ENCODE measurements around the gene EIF3B. TPM values are rescaled to one million over a fixed set of nuclear protein-coding genes. Genes with fewer than 3 reads are reported as not detected.

Gene EIF3B
- total RNA-seq, 1 donor from 2014 or later, result 120 TPM

DNA sequence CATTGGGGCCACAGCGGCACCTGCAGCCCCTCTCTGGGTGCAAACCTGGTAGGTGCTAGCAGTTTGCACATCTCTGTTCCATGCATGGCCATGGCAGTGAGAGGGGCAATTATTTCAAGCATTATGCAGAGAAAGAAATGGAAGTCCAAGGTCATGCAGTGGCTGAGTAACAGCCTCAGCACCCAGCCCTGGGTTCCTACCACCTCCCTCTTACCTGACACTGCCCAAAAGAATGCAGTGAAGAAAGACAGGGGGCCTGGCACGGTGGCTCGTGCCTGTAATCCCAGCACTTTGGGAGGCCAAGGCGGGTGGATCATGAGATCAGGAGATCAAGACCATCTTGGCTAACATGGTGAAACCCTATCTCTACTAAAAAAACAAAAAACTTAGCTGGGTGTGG lies 43.9 kb downstream of the EIF3B start:
- Histone ChIP-seq H3K4me1 (ENCODE audit: control insufficient read depth in 3 of 3, insufficient read depth in 3 of 3, low read length in 3 of 3) (peaks cover 6 to 10% (median 7%) of the 10 kb centered on the region in 3 donors), H3K27me3 (ENCODE audit: control insufficient read depth in 3 of 3, insufficient read depth in 3 of 3, low read length in 3 of 3) (no peaks in the 10 kb centered on the region), H3K4me3 (ENCODE audit: low read length in 3 of 3) (no peak overlapping the region), H3K27ac (ENCODE audit: low read depth, low read length) (no peak overlapping the region), H3K9me3 (ENCODE audit: control insufficient read depth in 3 of 3, low read length in 3 of 3) (no peaks in the 10 kb centered on the region), H3K36me3 (ENCODE audit: control insufficient read depth in 3 of 3, insufficient read depth in 3 of 3, low read length in 3 of 3) (no peaks in the 10 kb centered on the region), H3K9ac (ENCODE audit: low read depth in 1 of 3, low read length in 3 of 3) (no peak overlapping the region)

GRCh38 chr7:2399848-2400587 lies 45.4 kb downstream of the EIF3B start:
- Histone ChIP-seq H3K4me3 (ENCODE audit: low read length in 3 of 3) (no peak overlapping the region), H3K9ac (ENCODE audit: low read depth in 1 of 3, low read length in 3 of 3) (peak overlapping the region in 1 of 3 donors; percentile 57), H3K27ac (ENCODE audit: low read depth, low read length) (peak overlapping the region; percentile 53), H3K27me3 (ENCODE audit: control insufficient read depth in 3 of 3, insufficient read depth in 3 of 3, low read length in 3 of 3) (no peaks in the 10 kb centered on the region), H3K36me3 (ENCODE audit: control insufficient read depth in 3 of 3, insufficient read depth in 3 of 3, low read length in 3 of 3) (no peaks in the 10 kb centered on the region), H3K9me3 (ENCODE audit: control insufficient read depth in 3 of 3, low read length in 3 of 3) (no peaks in the 10 kb centered on the region), H3K4me1 (ENCODE audit: control insufficient read depth in 3 of 3, insufficient read depth in 3 of 3, low read length in 3 of 3) (peaks cover 11 to 20% (median 15%) of the 10 kb centered on the region in 3 donors)

GRCh38 chr7:2402687-2403013 lies 48.0 kb downstream of the EIF3B start:
- H3K27ac ChIP-seq (ENCODE audit: low read depth, low read length), result no peak overlapping the region
- H3K9me3 ChIP-seq (ENCODE audit: control insufficient read depth in 3 of 3, low read length in 3 of 3), result no peaks in the 10 kb centered on the region
- H3K4me3 ChIP-seq (ENCODE audit: low read length in 3 of 3), result peak overlapping the region; percentile 79 to 92 (median 89)
- no peaks in the 10 kb centered on the region for H3K27me3 ChIP-seq (ENCODE audit: control insufficient read depth in 3 of 3, insufficient read depth in 3 of 3, low read length in 3 of 3)
- H3K9ac ChIP-seq (ENCODE audit: low read depth in 1 of 3, low read length in 3 of 3), result no peak overlapping the region
- no peaks in the 10 kb centered on the region for H3K36me3 ChIP-seq (ENCODE audit: control insufficient read depth in 3 of 3, insufficient read depth in 3 of 3, low read length in 3 of 3)
- peaks cover 11 to 26% (median 24%) of the 10 kb centered on the region in 3 donors for H3K4me1 ChIP-seq (ENCODE audit: control insufficient read depth in 3 of 3, insufficient read depth in 3 of 3, low read length in 3 of 3)

DNA sequence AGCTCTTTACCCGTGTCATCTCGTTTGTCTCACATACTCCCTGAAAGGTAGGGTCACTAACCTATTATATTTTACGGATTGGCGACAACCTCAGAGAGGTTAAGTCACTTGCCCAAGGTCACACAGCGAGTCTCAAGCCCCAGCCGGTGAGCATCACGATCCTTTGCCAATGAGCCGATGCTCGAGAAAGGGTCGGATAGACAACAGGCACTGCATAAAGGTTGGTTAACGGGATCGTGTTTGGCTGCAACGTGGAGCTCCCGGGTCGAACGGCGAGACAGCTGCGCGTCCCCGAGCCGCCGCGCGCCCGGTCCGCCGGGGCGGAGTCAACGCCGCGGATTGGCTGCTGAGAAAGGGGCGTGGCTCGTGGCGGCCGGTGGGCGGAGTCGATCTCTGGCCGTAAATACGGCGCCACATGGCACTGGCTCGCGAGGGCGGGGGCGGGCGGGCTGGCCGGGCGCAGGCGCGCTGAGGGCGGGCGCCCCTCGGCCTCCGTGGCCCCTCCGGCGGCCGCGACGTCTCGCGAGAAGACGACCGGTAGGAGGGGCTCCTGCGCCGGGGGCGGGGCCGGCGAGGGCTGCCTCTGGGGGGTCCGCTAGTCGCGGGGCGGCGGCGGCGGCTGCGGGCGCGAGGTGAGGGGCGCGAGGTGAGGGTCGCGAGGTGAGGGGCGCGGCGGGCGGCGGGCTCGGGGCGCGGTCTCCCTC lies 48.5 kb downstream of the EIF3B start, which contains the start of gene CHST12:
Gene CHST12, plus strand, starts transcription at position 598 of the 704 bp plus-strand sequence. CDS start 29,029 bp downstream, outside the sequence.
- Histone ChIP-seq H3K27me3 (ENCODE audit: control insufficient read depth in 3 of 3, insufficient read depth in 3 of 3, low read length in 3 of 3) (no peaks in the 10 kb centered on the region), H3K9ac (ENCODE audit: low read depth in 1 of 3, low read length in 3 of 3) (peak within 1 kb of the TSS; percentile 81 to 87 (median 84)), H3K9me3 (ENCODE audit: control insufficient read depth in 3 of 3, low read length in 3 of 3) (no peaks in the 10 kb centered on the region), H3K27ac (ENCODE audit: low read depth, low read length) (peak within 1 kb of the TSS; percentile 65), H3K4me1 (ENCODE audit: control insufficient read depth in 3 of 3, insufficient read depth in 3 of 3, low read length in 3 of 3) (peaks cover 11 to 26% (median 24%) of the 10 kb centered on the region in 3 donors), H3K36me3 (ENCODE audit: control insufficient read depth in 3 of 3, insufficient read depth in 3 of 3, low read length in 3 of 3) (no peaks in the 10 kb centered on the region), H3K4me3 (ENCODE audit: low read length in 3 of 3) (peak within 1 kb of the TSS; percentile 79 to 92 (median 89))

- peak overlapping the region; percentile 65 for H3K27ac ChIP-seq (ENCODE audit: low read depth, low read length)
- H3K9me3 ChIP-seq (ENCODE audit: control insufficient read depth in 3 of 3, low read length in 3 of 3), result no peaks in the 10 kb centered on the region
These were observed 49.4 kb downstream of the EIF3B start for GRCh38 chr7:2403718-2404648.

DNA sequence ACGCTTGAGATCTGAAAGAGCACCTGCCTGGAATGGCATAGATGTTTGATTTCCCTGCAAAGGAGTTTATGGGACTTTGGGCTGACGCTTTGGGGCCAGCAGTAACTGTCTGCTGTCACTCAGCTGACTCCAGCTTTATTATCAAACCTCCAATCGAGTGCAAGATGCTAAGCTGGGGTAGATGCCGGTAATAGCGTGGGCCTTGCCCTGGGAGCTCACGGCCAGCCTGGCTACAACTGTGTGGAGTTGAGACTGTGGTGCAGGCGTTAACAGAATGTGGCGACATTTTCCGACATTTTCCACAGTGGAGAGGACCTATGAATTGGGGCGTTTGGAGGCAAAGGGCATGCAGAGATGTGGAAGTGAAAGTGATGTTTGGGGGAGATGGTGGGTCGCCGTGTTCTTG lies 50.1 kb downstream of the EIF3B start:
- H3K27me3 ChIP-seq (ENCODE audit: control insufficient read depth in 3 of 3, insufficient read depth in 3 of 3, low read length in 3 of 3), result no peaks in the 10 kb centered on the region
- H3K27ac ChIP-seq (ENCODE audit: low read depth, low read length), result no peak overlapping the region
- H3K36me3 ChIP-seq (ENCODE audit: control insufficient read depth in 3 of 3, insufficient read depth in 3 of 3, low read length in 3 of 3), result no peaks in the 10 kb centered on the region
- peak overlapping the region; percentile 81 to 87 (median 84) for H3K9ac ChIP-seq (ENCODE audit: low read depth in 1 of 3, low read length in 3 of 3)
- peak overlapping the region; percentile 65 to 84 (median 72) for H3K4me3 ChIP-seq (ENCODE audit: low read length in 3 of 3)
- no peaks in the 10 kb centered on the region for H3K9me3 ChIP-seq (ENCODE audit: control insufficient read depth in 3 of 3, low read length in 3 of 3)
- H3K4me1 ChIP-seq (ENCODE audit: control insufficient read depth in 3 of 3, insufficient read depth in 3 of 3, low read length in 3 of 3), result peaks cover 22 to 33% (median 32%) of the 10 kb centered on the region in 3 donors

More at GRCh38 chr7:2403718-2404648, 49.4 kb downstream of the EIF3B start:
- H3K27me3 ChIP-seq (ENCODE audit: control insufficient read depth in 3 of 3, insufficient read depth in 3 of 3, low read length in 3 of 3), result no peaks in the 10 kb centered on the region
- H3K4me1 ChIP-seq (ENCODE audit: control insufficient read depth in 3 of 3, insufficient read depth in 3 of 3, low read length in 3 of 3), result peaks cover 16 to 32% (median 31%) of the 10 kb centered on the region in 3 donors
- H3K36me3 ChIP-seq (ENCODE audit: control insufficient read depth in 3 of 3, insufficient read depth in 3 of 3, low read length in 3 of 3), result no peaks in the 10 kb centered on the region
- H3K4me3 ChIP-seq (ENCODE audit: low read length in 3 of 3), result peak overlapping the region; percentile 65 to 84 (median 72)
- peak overlapping the region; percentile 81 to 87 (median 84) for H3K9ac ChIP-seq (ENCODE audit: low read depth in 1 of 3, low read length in 3 of 3)

GRCh38 chr7:2405201-2405600 lies 50.6 kb downstream of the EIF3B start:
- no peaks in the 10 kb centered on the region for H3K36me3 ChIP-seq (ENCODE audit: control insufficient read depth in 3 of 3, insufficient read depth in 3 of 3, low read length in 3 of 3)
- no peaks in the 10 kb centered on the region for H3K9me3 ChIP-seq (ENCODE audit: control insufficient read depth in 3 of 3, low read length in 3 of 3)
- peak overlapping the region in 1 of 3 donors; percentile 29 for H3K4me3 ChIP-seq (ENCODE audit: low read length in 3 of 3)
- no peak overlapping the region for H3K27ac ChIP-seq (ENCODE audit: low read depth, low read length)
- no peaks in the 10 kb centered on the region for H3K27me3 ChIP-seq (ENCODE audit: control insufficient read depth in 3 of 3, insufficient read depth in 3 of 3, low read length in 3 of 3)
- peak overlapping the region in 1 of 3 donors; percentile 84 for H3K9ac ChIP-seq (ENCODE audit: low read depth in 1 of 3, low read length in 3 of 3)
- peaks cover 20 to 32% (median 31%) of the 10 kb centered on the region in 3 donors for H3K4me1 ChIP-seq (ENCODE audit: control insufficient read depth in 3 of 3, insufficient read depth in 3 of 3, low read length in 3 of 3)

DNA sequence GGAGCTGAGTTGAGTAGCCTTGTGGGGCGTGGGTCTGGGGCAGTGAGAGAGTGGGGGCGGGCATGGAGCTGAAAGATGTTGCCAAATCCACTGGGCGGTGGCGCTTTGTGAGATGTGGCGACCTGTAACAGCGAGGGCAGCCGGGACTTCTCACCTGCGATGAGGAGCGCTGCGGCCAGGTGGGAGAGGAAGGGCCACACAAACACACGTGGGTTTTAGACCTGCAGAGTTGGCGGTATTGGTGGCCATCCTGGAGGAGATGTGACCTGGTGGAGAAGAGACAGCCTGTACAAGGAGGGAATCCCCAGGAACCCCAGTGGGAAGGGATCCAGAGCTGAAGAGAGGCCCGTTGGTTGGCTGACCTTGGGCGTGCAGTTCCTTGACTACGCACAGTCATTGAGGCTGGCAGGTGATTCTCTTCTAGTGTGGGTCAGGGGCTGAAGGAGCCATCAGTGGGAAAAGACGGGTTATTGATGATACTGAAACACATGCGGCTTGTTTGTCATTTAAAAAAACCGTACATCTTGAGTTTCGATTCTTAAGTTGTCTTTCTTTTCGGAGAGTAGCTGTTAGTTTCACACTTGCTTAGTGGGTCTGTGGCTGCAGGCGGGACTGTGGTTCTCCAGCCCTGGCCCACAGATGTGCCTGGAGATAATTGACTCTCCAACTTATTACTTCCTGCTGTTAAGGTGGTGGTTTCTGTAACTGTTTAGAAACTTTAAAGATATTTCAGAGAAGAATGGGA lies 51.1 kb downstream of the EIF3B start:
- Histone ChIP-seq H3K27ac (ENCODE audit: low read depth, low read length) (no peak overlapping the region), H3K4me3 (ENCODE audit: low read length in 3 of 3) (no peak overlapping the region), H3K4me1 (ENCODE audit: control insufficient read depth in 3 of 3, insufficient read depth in 3 of 3, low read length in 3 of 3) (peaks cover 18 to 35% (median 32%) of the 10 kb centered on the region in 3 donors), H3K27me3 (ENCODE audit: control insufficient read depth in 3 of 3, insufficient read depth in 3 of 3, low read length in 3 of 3) (no peaks in the 10 kb centered on the region), H3K36me3 (ENCODE audit: control insufficient read depth in 3 of 3, insufficient read depth in 3 of 3, low read length in 3 of 3) (no peaks in the 10 kb centered on the region), H3K9me3 (ENCODE audit: control insufficient read depth in 3 of 3, low read length in 3 of 3) (no peaks in the 10 kb centered on the region), H3K9ac (ENCODE audit: low read depth in 1 of 3, low read length in 3 of 3) (no peak overlapping the region)
